HG02981 (cell line): Measurements from ENCODE around the gene GRIN2A.

Experiments
- ATAC-seq: cut with Tn5 transposase; IDR thresholded peaks from one replicate; pipeline ENCODE4 v1.9.1; 2021; ENCODE audit warnings: mild to moderate bottlenecking, moderate library complexity; ENCODE audit not compliant: unreplicated experiment

Gene GRIN2A

DNA sequence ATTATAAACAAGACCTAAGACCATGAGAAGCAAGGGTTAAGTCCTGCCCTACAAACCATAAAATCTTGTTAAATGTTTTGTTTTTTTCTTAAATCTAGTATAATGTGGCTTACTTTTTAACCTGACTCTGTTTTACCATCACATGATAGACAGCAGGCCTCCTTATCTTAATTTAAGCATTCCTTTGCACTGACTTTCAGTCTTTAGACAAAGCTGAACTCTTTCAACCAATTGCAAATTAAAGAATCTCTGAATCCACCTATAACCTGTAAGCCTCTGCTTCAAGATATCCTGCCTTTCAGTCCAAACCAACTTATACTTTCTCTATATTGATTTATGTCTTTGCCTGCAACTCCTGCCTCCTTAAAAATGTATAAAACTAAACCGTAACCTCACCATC lies 478.5 kb downstream of the GRIN2A start:
- no peak for ATAC-seq
